ENCODE measurements around the gene CEP112.

The CEP112 gene

DNA sequence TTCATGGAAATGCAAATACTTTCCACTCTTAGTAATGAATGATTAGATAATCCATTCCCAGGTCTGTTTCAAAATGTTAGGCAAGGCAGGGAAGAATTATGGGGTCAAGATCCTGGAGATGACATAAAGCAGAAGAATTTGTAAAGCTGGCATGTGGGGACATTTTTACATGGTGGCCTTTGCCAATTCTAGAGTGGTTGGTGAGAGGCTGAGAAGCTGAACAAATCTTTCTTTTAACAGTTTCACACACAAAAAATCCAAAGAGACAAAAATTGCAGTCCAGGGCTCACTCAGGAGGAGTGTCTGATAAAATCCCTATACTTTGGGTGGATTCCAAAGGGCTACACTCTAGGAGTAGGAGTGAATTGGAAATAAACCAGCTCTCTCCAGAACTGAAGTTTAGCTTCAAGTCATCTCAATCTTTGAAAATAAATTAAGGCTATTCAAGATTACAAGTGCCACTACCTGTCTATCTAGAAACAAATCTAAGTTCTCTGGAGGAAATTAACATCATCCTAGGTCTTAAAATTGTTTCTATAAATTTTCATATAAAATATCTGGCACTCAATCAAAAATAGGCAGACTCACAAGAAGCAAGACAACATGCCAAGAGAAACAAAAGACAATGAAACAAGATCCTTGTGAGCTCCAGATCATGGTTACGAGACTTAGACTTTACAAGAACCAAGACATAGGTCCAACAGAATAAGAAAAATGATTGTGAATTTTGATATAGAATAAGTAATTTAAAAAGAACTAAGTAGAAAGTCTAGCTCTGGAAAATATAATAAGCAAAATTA lies 517.5 kb downstream of the CEP112 start:
- TF ChIP-seq, protein P1, sequence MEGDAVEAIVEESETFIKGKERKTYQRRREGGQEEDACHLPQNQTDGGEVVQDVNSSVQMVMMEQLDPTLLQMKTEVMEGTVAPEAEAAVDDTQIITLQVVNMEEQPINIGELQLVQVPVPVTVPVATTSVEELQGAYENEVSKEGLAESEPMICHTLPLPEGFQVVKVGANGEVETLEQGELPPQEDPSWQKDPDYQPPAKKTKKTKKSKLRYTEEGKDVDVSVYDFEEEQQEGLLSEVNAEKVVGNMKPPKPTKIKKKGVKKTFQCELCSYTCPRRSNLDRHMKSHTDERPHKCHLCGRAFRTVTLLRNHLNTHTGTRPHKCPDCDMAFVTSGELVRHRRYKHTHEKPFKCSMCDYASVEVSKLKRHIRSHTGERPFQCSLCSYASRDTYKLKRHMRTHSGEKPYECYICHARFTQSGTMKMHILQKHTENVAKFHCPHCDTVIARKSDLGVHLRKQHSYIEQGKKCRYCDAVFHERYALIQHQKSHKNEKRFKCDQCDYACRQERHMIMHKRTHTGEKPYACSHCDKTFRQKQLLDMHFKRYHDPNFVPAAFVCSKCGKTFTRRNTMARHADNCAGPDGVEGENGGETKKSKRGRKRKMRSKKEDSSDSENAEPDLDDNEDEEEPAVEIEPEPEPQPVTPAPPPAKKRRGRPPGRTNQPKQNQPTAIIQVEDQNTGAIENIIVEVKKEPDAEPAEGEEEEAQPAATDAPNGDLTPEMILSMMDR (conservative IDR thresholded peaks at IDR 0.05; ENCODE audit: low read depth, low read length) = no peak
- no peak overlapping the region for H3K4me3 ChIP-seq (ENCODE audit: low read length)
- no peak for DNase-seq (ENCODE audit: low read depth)

DNA sequence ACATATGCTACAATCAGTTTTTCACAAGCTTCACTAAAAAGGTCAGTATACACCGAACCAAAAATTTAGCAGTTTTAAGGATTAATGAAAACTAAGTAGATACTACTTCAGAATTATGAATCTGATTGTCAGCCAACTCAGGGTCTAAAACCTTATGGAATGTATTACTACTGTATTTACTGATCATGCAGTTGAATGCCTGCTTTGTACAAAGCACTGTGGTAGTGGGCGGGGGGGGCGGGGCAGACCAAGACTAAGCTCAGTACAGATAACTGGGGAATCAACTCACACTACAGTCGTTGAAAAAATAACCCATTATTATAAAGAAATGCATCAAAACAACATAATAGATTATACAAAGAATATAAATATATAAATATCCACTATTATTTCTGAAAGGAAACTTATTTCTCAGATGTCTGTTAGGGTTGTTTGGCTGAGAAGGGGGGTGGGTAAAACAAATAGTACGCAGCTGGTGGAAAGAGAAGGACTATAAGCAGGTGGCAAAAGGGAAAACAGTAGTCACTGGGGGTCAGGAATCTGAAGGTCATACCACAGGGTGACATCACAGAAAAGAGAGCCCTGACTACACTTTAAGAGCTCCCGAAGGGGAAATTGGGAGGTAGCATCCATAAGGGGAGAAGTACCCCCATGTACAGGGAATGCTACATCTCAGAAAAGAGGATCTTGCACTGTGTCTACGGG lies 521.1 kb downstream of the CEP112 start:
- TF ChIP-seq, protein P1 (conservative IDR thresholded peaks at IDR 0.05; ENCODE audit: low read depth, low read length) = no peak
- no peak overlapping the region for H3K4me3 ChIP-seq (ENCODE audit: low read length)
- peak; percentile 69 for DNase-seq (ENCODE audit: low read depth)

DNA sequence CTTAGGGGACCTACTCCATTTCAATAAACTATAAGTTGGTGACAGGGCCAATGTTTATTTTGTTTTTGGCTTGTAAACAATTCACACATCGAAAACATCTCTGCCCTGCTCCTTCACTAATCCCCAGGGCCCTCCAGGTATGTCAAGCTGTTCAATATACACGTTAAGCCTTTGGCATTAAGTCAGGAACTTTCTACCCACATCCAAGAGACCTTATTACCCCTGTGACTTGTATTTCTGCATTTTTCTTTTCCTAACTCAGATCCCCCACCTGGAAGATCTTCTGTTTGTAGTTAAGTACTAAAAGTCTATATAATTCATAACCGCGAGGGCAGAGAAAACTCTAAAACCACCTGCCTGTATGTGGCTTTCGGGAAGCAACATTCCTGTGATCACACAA lies 523.7 kb downstream of the CEP112 start:
- no peak overlapping the region for H3K4me3 ChIP-seq (ENCODE audit: low read length)
- TF ChIP-seq, protein P1 (conservative IDR thresholded peaks at IDR 0.05; ENCODE audit: low read depth, low read length) = no peak
- DNase-seq (ENCODE audit: low read depth) = no peak

DNA sequence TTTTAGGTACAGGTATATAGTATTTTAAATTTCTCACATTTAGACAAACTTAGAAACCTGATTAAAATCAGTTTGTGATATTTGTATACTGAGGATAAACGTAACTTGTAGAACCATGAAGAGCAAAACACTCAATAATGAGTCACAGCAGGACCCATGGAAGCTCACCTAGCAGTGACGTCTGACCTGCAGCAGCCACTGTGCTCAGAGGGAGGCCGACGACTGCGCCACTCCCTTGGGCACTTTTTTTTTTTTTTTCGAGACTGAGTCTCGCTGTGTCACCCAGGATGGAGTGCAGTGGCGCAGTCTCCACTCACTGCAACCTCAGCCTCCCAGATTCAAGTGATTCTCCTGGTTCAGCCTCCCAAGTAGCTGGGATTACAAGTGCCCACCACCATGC lies 524.3 kb downstream of the CEP112 start:
- DNase-seq (ENCODE audit: low read depth) = no peak
- TF ChIP-seq, protein P1 (conservative IDR thresholded peaks at IDR 0.05; ENCODE audit: low read depth, low read length) = no peak
- H3K4me3 ChIP-seq (ENCODE audit: low read length) = no peak overlapping the region

DNA sequence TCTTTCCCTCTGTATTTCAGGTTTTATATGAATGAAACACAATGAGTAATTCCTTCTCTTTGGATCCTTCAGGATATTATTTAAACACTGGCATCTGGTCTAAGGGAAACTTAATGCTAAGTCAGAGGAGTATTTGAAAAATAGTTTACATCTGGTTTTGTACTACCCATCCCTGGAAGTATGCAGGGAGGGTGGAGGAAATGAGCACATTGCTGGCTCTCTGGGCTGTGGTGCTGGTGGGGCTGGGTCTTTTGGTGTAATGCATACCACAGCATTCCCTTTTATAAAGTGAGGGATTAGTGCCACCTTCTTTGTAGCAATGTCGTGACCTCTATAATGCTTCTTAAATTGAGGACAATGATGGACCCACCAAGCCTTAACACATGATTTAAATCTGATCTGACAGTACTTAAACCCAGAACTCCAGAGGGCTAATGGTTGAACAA lies 525.0 kb downstream of the CEP112 start:
- TF ChIP-seq, protein P1 (conservative IDR thresholded peaks at IDR 0.05; ENCODE audit: low read depth, low read length) = no peak
- H3K4me3 ChIP-seq (ENCODE audit: low read length) = no peak overlapping the region
- DNase-seq (ENCODE audit: low read depth) = no peak

DNA sequence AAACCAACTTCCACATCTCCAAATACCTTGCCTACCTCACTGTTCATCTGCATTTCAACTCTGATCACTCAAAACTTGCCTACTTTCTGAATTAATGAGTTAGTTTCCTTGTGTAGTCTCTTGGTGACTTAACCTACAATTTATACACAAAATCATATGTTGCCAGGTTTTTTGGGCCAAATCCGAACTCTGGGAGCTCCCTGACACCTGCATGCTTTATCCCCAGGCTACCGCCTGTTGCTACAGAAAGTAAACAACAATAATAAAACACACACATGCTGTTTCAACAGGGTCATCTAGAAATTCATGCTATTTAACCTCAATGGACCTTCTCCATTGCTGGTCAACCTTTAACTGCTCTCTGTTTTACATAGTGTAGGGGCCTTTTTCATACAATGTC lies 526.0 kb downstream of the CEP112 start:
- no peak for DNase-seq (ENCODE audit: low read depth)
- TF ChIP-seq, protein P1 (conservative IDR thresholded peaks at IDR 0.05; ENCODE audit: low read depth, low read length) = no peak
- no peak overlapping the region for H3K4me3 ChIP-seq (ENCODE audit: low read length)

All from retinal pigment epithelial cell (primary cell).